ENCODE data around the gene AQP6.

AQP6 gene

GRCh38 chr12:49943625-49943960 lies 29.2 kb upstream of the AQP6 start:
- DNase-seq = no peak

- DNase-seq = no peak
Measured at GRCh38 chr12:49944046-49944445, 28.7 kb upstream of the AQP6 start.

GRCh38 chr12:49944718-49945117 lies 28.0 kb upstream of the AQP6 start:
- no peak for DNase-seq

- peak; percentile 7 for DNase-seq
Measured at GRCh38 chr12:49945394-49946080, 27.2 kb upstream of the AQP6 start.

- peak; percentile 7 for DNase-seq
Measured at GRCh38 chr12:49946086-49946485, 26.7 kb upstream of the AQP6 start.

GRCh38 chr12:49946497-49946896 lies 26.2 kb upstream of the AQP6 start:
- no peak for DNase-seq

- DNase-seq = no peak
Measured at GRCh38 chr12:49947593-49948226, 25.0 kb upstream of the AQP6 start.

GRCh38 chr12:49948866-49949845 lies 23.6 kb upstream of the AQP6 start:
- no peak for DNase-seq

- no peak for DNase-seq
Measured at GRCh38 chr12:49949866-49950265, 22.9 kb upstream of the AQP6 start.

GRCh38 chr12:49950273-49951251 lies 22.2 kb upstream of the AQP6 start, which contains the start of gene AQP2:
AQP2 (plus strand) TSS chr12:49950737; CDS start chr12:49950831, 94 bp downstream.
- DNase-seq = no peak

- DNase-seq = no peak
Measured at GRCh38 chr12:49951411-49952240, 21.1 kb upstream of the AQP6 start.

GRCh38 chr12:49952391-49953055 lies 20.2 kb upstream of the AQP6 start:
- DNase-seq = no peak

- no peak for DNase-seq
Measured at GRCh38 chr12:49953151-49953550, 19.6 kb upstream of the AQP6 start.

- DNase-seq = no peak
Measured at GRCh38 chr12:49953961-49954846, 18.5 kb upstream of the AQP6 start.

- no peak for DNase-seq
Measured at GRCh38 chr12:49954863-49955830, 17.6 kb upstream of the AQP6 start.

GRCh38 chr12:49955899-49956662 lies 16.7 kb upstream of the AQP6 start:
- DNase-seq = no peak

GRCh38 chr12:49956663-49957569 lies 15.8 kb upstream of the AQP6 start:
- DNase-seq = no peak

Measured in NCI-H187 treated with DMSO at 0.1 percent for 48 hours (cell line).